Measurements from ENCODE around the gene CSNK2A3. TPM values are rescaled to one million over a fixed set of nuclear protein-coding genes. Genes with fewer than 3 reads are reported as not detected.

Gene CSNK2A3
- total and polyA plus RNA-seq, 2 experiments from 2014 or later: 0.45 to 0.83 TPM

DNA sequence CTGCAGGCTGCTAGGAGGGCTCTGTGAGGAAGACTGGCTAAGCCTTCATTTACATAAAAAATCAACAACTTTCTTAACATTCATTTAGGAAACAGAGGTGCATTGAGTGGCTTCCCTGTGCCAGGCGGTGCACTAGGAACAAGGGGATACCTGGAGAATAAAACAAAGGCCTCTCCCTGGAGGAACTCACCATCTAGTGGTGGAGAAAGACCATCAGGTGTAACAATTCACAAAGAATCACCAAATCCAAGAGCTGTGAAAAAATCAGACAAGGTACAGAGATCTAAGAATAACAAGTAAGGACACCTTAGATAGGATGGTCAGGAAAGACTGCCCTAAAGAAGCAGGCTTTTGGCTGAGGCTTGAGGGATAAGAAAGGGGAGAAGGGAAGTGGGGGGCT is 40.3 kb downstream of the CSNK2A3 start:
- Histone ChIP-seq H3K79me2 (no peaks in the 10 kb centered on the region), H3K9me2 (replicated peaks; ENCODE audit: insufficient read depth) (no peaks in the 10 kb centered on the region), H4K20me1 (ENCODE audit: insufficient read depth, poor library complexity, severe bottlenecking) (no peaks in the 10 kb centered on the region), H3K27me3 (no peaks in the 10 kb centered on the region), H3K27ac (no peak overlapping the region), H3K9me3 (ENCODE audit: low read depth) (no peaks in the 10 kb centered on the region), H3K4me2 (no peak overlapping the region), H3K36me3 (replicated peaks; ENCODE audit: insufficient read depth, low read depth) (no peaks in the 10 kb centered on the region), H2AFZ (no peak overlapping the region), H3K4me1 (ENCODE audit: insufficient read depth) (no peaks in the 10 kb centered on the region), H3K4me3 (no peak overlapping the region)
- 96% methylated on average over 1 of the region's 1 CpG for WGBS (ENCODE audit: low lambda C conversion rate, missing lambda C conversion rate)
- no peak for DNase-seq (ENCODE audit: low spot score)
- TF ChIP-seq, protein P1, sequence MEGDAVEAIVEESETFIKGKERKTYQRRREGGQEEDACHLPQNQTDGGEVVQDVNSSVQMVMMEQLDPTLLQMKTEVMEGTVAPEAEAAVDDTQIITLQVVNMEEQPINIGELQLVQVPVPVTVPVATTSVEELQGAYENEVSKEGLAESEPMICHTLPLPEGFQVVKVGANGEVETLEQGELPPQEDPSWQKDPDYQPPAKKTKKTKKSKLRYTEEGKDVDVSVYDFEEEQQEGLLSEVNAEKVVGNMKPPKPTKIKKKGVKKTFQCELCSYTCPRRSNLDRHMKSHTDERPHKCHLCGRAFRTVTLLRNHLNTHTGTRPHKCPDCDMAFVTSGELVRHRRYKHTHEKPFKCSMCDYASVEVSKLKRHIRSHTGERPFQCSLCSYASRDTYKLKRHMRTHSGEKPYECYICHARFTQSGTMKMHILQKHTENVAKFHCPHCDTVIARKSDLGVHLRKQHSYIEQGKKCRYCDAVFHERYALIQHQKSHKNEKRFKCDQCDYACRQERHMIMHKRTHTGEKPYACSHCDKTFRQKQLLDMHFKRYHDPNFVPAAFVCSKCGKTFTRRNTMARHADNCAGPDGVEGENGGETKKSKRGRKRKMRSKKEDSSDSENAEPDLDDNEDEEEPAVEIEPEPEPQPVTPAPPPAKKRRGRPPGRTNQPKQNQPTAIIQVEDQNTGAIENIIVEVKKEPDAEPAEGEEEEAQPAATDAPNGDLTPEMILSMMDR (IDR thresholded peaks at IDR 0.05; ENCODE audit: poor library complexity): no peak
- TF ChIP-seq EZH2phosphoT487 (IDR thresholded peaks at IDR 0.05; ENCODE audit: low read depth, severe bottlenecking, unreplicated experiment): no peak
- no peak for TF ChIP-seq EZH2 (IDR thresholded peaks at IDR 0.05; ENCODE audit: borderline replicate concordance)

DNA sequence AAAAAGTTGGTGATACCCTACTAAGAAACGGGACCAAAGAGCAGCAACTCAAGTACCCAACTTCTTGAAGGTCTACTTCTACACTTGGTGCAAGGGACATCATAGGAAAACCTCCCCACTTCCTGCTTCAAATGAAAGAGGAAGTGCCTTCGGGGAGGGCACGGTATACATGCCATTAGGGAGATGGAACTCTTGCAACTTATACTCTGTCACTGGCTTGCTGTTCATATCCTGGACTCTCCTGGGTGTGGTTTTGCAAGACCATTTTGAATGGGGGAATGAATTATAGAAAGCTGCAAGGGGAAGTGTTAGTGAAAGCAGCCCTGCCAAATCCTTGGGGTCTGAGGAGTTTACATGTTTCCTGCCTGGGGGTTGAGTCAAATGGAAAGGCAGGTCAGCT is 41.9 kb downstream of the CSNK2A3 start:
- no peaks in the 10 kb centered on the region for H4K20me1 ChIP-seq (ENCODE audit: insufficient read depth, poor library complexity, severe bottlenecking)
- H3K36me3 ChIP-seq (replicated peaks; ENCODE audit: insufficient read depth, low read depth): no peaks in the 10 kb centered on the region
- H3K27me3 ChIP-seq: no peaks in the 10 kb centered on the region
- no peak overlapping the region for H2AFZ ChIP-seq
- DNase-seq (ENCODE audit: low spot score): no peak
- H3K9me2 ChIP-seq (replicated peaks; ENCODE audit: insufficient read depth): no peaks in the 10 kb centered on the region
- no peaks in the 10 kb centered on the region for H3K79me2 ChIP-seq
- no peak overlapping the region for H3K4me3 ChIP-seq
- TF ChIP-seq, protein P1 (IDR thresholded peaks at IDR 0.05; ENCODE audit: poor library complexity): no peak
- TF ChIP-seq EZH2 (IDR thresholded peaks at IDR 0.05; ENCODE audit: borderline replicate concordance) (no peak), EZH2phosphoT487 (IDR thresholded peaks at IDR 0.05; ENCODE audit: low read depth, severe bottlenecking, unreplicated experiment) (no peak)
- H3K4me2 ChIP-seq: no peak overlapping the region
- no peaks in the 10 kb centered on the region for H3K9me3 ChIP-seq (ENCODE audit: low read depth)
- no peak overlapping the region for H3K27ac ChIP-seq
- 78% methylated on average over 3 of the region's 3 CpGs for WGBS (ENCODE audit: low lambda C conversion rate, missing lambda C conversion rate)
- H3K4me1 ChIP-seq (ENCODE audit: insufficient read depth): no peaks in the 10 kb centered on the region

DNA sequence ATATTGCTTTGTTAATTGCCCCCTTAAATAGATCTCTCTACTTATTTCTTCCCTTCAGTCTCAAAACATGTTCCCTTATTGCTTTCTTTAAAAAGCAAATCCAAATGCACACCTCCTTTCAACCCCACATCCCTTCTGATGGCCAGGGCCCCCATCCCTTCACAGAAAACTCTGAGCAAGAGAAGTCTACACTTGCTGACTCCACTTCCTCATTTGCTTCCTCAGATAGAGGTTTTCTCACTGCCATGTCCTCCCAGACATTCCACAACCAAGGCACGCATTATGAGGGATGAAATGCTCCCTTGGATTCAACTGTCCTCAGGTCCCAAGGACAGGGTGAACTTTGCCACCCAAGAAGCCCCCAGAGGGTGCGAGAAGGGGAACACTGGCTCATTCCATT is 43.1 kb downstream of the CSNK2A3 start:
- no peaks in the 10 kb centered on the region for H3K9me3 ChIP-seq (ENCODE audit: low read depth)
- no peak overlapping the region for H2AFZ ChIP-seq
- no peaks in the 10 kb centered on the region for H3K4me1 ChIP-seq (ENCODE audit: insufficient read depth)
- no peaks in the 10 kb centered on the region for H4K20me1 ChIP-seq (ENCODE audit: insufficient read depth, poor library complexity, severe bottlenecking)
- no peaks in the 10 kb centered on the region for H3K9me2 ChIP-seq (replicated peaks; ENCODE audit: insufficient read depth)
- H3K4me3 ChIP-seq: no peak overlapping the region
- H3K4me2 ChIP-seq: no peak overlapping the region
- no peaks in the 10 kb centered on the region for H3K79me2 ChIP-seq
- no peaks in the 10 kb centered on the region for H3K27me3 ChIP-seq
- no peak overlapping the region for H3K27ac ChIP-seq
- H3K36me3 ChIP-seq (replicated peaks; ENCODE audit: insufficient read depth, low read depth): no peaks in the 10 kb centered on the region
- TF ChIP-seq EZH2 (IDR thresholded peaks at IDR 0.05; ENCODE audit: borderline replicate concordance): no peak
- TF ChIP-seq, protein P1 (IDR thresholded peaks at IDR 0.05; ENCODE audit: poor library complexity): no peak
- no peak for TF ChIP-seq EZH2phosphoT487 (IDR thresholded peaks at IDR 0.05; ENCODE audit: low read depth, severe bottlenecking, unreplicated experiment)
- 91% methylated on average over 2 of the region's 2 CpGs for WGBS (ENCODE audit: low lambda C conversion rate, missing lambda C conversion rate)
- no peak for DNase-seq (ENCODE audit: low spot score)

DNA sequence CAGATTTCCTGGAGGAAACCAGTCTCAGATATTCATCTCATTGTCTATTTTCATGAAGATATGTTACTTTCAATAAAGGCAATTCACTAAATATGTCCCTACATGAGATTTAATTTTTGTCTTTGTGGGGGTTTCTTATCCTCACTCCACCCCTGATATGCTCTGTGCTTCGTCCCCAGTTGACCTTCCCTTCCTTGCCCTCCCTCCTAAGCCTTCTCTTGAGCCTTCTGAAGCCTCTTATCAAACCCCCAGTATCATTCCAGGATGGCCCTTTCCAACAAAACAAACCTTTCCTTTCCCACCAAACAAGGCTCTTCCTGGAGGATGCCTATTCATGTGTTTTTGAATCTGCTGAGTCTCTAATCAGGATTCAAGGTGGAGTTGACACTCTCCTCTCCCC is 44.8 kb downstream of the CSNK2A3 start:
- no peaks in the 10 kb centered on the region for H4K20me1 ChIP-seq (ENCODE audit: insufficient read depth, poor library complexity, severe bottlenecking)
- H3K4me1 ChIP-seq (ENCODE audit: insufficient read depth): no peaks in the 10 kb centered on the region
- H3K9me3 ChIP-seq (ENCODE audit: low read depth): no peaks in the 10 kb centered on the region
- no peak for TF ChIP-seq EZH2 (IDR thresholded peaks at IDR 0.05; ENCODE audit: borderline replicate concordance)
- TF ChIP-seq, protein P1 (IDR thresholded peaks at IDR 0.05; ENCODE audit: poor library complexity): no peak
- TF ChIP-seq EZH2phosphoT487 (IDR thresholded peaks at IDR 0.05; ENCODE audit: low read depth, severe bottlenecking, unreplicated experiment): no peak
- H3K27me3 ChIP-seq: no peaks in the 10 kb centered on the region
- H3K79me2 ChIP-seq: no peaks in the 10 kb centered on the region
- DNase-seq (ENCODE audit: low spot score): no peak
- no peaks in the 10 kb centered on the region for H3K36me3 ChIP-seq (replicated peaks; ENCODE audit: insufficient read depth, low read depth)
- 62% methylated on average over 1 of the region's 1 CpG for WGBS (ENCODE audit: low lambda C conversion rate, missing lambda C conversion rate)
- no peak overlapping the region for H2AFZ ChIP-seq
- H3K4me2 ChIP-seq: no peak overlapping the region
- H3K27ac ChIP-seq: no peak overlapping the region
- no peaks in the 10 kb centered on the region for H3K9me2 ChIP-seq (replicated peaks; ENCODE audit: insufficient read depth)
- no peak overlapping the region for H3K4me3 ChIP-seq
